GM21390 (cell line): ENCODE results near the gene DNM3.

Experiments
- ATAC-seq: cut with Tn5 transposase; IDR thresholded peaks from one replicate; pipeline ENCODE4 v1.9.1; 2021; ENCODE audit not compliant: unreplicated experiment

Gene DNM3

DNA sequence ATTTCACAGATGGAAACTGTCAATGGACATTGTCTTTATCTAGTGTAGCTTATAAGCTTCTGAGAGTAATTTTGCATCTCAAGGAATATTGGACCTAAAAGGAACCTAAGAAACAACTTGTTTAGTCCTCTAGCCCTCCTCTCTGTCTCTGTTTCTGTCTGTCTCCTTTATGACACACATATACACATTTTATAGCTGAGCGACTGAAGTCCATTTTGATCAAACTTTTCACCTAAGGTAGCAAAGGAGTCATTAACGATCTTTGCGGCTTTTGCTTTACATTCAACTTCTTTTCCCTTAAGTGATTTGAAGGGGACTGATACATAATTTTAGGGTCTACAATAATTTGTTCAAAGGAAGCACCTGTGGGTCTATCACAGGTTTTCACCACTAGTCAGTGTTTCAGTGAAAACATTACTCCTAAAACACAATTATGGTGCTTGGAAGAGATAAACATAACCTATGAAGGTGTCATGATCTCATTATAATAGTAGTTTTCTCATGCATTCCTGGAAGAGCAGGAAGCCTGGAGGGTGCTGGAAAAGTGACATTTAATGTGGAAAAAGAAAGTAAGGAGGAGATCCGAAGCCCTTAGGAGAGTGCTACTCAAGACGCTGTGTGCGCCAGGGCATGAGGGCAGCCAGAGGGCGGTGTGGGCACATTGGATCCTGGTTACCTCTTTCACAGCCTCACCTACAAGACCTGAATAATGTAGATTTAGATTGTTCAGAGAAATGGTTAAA, 248.6 kb downstream of the DNM3 start:
- no peak for ATAC-seq

DNA sequence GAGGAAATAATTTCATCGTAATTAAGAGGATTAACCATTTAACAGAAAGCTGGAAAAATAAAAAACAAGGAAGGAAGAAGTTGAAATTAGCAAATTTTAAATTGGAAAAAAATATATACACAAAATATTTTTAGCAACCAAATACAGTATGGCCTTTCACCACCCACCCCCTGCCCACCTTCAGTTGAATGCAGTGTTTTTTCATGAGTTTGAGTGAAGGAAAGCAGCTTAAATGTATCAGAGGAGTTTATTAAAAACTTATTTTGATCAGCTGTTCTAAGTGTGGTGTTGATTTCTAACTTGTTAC, 249.2 kb downstream of the DNM3 start:
- no peak for ATAC-seq

DNA sequence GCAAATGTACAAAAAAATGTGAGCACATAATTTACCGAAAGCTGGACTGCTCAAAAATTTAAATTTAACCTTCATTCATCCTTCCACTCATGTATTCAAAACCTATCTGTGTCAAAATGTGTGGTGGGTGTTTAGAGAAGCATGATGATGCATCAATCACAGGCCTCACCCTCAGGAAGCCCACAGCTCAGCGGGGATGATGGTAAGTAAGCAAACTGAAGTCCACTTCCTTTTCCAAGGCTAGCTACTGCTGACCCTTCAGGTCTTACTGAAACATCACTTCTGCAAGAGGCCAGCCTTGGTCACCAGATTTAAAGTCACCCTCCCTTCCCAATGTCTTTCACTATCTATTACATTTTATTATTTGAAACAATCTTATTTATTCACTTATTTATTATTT, 254.5 kb downstream of the DNM3 start:
- no peak for ATAC-seq

DNA sequence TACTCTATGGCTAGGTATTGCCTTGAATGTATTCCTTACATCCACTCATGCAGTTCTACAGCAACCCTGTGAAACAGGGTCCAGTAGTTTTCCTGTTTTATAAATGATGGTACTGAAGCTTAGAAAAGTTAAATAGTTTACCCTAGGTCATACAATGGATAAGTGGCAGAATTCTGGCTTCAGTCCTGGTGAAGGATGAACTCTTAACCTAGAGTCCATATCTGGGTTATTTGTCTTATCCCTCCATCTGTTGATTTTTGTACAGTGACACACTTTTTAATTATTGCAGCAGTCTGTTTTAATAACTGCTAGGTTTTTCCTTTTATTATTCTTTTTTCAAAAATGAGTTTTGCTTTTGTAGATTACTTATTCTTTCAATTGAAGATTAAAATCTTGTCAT, 263.9 kb downstream of the DNM3 start:
- no peak for ATAC-seq

DNA sequence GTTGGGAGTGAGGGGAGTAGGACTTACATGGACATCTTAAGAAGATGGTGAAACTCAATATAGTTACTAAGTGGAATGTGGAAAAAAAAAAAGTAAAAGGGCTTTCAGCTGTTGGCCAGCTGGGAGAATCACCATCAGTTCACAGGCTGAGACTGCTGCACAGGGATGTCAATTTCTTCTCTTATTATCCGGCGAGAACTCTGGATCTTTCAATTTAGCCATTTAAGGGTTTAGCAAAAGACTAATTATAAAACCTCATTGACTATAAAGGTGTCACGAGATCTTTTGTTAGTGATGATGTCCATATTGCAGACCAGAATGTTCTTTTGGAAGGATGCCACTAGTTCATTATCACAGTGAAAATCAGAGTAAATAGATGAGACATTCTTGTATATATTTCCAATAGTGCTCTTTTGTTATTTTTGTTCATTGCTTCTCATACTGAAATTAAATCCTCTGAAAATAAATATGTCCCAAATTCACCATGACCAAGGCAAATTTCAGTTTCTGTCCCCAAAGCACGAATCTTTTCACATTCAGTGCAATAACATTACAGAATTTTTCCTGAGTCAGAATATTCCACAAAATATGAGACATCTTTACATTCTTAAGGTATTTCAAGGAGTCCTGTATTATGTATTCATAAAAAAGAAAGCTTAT, 266.1 kb downstream of the DNM3 start:
- ATAC-seq: no peak

DNA sequence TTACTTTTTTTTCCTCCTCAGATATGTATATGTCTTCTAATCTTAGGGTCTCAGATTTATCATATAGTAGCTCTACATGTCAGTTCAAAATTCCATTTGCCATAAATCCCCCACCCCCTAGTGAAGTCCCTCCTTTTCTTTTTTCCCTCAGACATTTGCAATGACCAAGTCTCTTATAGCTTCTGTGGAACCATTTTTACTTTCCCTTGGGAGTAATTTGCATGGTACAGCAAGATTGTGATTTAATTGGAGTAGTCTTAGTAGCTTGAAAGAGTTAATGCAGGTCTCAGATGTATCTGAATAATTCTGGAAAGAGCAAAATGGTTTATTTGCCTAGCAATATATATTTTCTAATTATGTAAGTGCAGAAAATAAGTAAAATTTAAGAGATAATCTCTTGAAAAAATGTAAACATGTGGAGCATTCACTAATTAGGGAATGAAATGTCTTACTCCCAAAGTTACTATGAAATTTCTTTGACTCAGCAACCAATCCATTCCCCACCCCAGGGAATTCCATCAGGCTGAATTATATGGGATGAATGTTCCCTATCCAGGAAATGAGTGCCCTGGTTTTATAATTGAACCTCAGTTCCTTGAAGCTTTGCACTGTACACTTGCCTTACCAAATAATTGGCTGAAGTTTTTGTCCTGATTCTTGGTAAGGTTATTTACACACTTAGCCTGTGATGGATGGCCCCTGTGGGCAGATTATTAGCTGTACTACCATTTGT, 267.0 kb downstream of the DNM3 start:
- ATAC-seq: no peak

DNA sequence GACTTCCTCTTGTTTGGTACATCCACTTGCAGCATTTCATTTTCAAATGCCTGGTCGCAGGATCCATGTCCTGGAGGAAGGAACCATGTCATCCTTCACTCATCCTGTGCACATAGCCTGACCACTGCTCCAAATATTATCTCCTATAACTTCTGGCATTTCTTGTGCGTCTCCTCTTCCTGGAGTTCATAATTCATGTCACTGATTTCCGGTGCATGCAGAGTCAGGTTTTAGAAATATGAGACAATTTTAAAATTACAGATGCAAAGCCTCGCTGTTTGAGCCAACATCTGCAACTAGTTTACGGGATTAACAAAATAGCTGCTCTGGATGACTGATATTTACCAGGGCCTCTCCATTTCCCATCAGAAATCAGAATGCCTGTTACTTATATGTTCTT, 268.1 kb downstream of the DNM3 start:
- ATAC-seq: no peak

DNA sequence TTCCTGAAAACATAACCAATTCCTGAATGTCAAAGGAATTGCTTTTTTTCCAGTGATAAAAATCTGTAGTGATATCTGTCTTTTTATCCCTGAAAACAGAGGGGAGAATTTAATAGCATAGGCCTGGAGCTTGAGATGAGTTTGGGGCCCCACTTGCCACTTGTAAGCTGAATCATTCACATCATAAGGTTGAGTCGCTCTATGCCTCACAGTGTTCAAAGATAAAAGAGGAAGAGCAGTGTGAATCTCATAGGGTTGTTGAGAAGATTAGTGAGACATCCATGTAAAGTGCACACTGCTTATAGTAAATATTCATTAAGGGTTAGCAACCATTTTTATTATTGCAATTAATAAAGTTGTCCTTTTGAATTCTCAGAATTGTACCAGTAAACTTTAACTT, 271.3 kb downstream of the DNM3 start:
- no peak for ATAC-seq

DNA sequence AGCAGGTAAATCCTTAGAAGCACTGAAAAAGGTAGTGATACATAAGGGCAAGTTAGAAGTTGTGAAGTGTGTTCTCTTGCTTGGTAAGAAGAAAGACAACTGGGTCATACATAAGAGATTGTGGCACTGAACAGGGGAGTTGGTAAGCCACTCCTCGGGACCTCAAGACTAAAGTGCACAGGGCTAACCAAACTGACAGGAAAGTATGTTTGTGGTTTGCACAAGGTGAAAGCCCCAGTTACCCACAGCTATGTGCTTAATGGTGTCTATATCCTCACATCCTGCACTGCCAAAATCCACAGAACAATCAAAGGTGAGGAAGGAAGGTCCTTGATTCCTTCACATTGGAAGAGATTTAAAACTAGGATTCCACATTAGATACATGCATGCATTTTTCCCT, 276.5 kb downstream of the DNM3 start:
- no peak for ATAC-seq

DNA sequence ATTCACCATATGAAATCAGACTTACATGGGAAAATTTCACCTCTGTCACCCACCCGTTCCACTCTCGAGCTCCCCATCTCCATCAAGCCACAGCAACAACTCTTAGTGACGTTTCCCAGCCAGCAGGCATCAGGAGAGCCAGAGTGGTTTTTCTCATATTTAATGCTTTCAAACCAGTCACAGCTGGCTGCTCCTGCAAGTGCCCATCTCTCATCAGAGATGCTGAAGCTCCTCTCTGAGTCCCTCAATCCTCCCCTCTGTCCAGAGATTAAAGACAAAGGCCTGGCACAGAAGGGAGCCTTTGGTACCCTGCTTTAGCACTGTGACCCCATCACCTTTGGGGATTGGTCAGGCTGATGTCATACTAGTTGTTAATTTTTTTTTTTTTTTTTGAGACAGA, 277.3 kb downstream of the DNM3 start:
- no peak for ATAC-seq

DNA sequence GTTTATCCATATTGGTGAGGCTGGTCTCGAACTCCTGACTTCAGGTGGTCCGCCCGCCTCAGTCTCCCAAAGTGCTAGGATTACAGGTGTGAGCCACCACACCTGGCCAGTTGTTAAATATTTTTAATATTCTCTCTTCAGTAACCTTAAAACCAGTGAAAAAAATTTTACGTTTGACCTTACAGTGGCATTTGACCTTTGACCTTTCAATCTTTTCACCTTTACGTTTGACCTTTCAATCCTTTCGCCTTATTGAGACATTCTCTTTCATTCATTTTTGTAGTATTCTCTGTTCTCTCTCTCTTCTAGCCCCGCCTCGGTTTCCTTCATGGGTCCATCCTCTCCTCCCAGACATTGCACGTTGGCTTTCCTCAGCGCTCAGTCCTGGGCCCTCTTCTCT, 277.9 kb downstream of the DNM3 start:
- ATAC-seq: no peak

DNA sequence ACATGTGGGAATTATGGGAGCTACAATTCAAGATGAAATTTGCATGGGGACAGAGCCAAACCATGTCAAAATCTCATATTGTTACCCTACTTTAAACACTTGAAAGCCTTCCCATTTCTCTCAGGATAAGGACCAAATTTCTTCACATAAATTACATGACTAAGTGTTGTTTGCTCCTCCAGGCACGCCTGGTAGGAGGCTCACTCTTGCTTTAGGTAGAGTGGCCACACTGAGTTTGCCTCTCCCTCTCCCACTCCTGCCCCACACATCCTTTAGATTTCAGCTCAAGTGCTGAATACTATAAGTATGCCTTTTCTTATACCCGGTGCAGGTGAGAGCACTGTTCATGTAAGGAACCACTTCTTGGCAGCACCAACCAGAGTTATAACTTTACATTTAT, 279.1 kb downstream of the DNM3 start:
- ATAC-seq: no peak

DNA sequence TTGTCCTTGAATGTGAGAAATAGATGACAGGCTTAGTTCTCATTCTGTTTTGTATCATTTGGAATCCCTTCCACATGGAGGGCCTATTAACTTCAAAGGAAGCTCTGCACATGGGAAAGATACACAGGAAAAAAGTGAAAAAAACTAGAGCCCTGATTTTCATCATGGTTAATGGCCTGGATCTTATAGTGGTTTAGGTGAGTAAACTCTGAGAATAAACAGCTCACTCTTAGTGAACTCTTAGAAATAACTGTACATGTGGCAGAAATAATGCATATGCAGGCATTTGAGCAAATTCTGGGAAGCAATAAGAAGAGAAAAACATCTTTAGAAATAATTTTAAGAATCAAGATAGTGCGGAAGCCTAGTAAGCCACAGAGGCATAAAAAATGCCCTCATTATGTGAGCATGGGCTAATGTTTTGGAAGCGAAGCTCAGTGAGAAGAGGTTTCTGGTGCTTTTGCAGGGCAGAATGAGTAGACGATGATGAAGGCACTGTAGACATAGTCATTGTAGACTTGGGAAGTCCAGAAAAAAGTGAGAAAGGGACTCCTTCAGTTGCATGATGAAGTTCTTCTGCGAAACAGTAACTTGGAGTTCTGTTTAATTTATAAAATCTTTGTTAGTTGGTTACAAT, 279.9 kb downstream of the DNM3 start:
- ATAC-seq: no peak

DNA sequence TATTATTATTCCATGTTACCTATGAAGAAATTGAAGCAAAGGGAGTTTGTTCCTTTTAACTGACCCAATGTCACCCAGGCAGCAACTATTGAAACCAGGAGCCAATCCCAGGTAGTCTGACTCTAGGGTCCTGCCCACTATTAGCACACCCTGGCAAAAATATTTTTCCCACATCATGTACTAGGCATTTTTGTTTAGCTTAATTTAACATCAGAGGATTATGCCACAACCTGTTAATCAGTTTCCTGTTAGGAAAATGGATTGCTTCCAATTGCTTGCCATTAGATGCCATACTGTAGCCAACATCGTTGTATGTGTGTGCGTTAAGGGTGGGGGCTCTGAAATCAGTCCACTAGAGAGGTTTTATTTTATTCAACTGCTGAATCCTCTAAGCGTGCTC, 281.1 kb downstream of the DNM3 start:
- ATAC-seq: no peak

DNA sequence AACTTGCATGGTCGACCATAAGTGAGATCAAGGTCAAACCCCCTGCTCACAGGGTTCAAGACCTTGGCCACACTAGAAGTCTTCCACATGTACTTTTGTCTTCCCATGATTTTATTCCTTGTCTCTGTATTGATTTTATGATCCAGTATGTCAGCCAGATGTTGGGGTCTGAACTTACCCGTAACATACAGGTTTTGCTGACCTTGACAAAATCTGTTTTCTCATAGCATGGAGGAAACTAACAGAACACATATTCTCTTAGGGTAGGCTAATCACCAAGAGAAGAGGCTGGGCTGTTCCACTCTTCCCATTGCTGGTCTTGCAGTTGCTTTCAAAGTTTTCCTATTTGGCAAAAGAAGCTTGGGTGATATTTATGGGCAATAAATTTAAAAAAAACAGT, 284.0 kb downstream of the DNM3 start:
- no peak for ATAC-seq

DNA sequence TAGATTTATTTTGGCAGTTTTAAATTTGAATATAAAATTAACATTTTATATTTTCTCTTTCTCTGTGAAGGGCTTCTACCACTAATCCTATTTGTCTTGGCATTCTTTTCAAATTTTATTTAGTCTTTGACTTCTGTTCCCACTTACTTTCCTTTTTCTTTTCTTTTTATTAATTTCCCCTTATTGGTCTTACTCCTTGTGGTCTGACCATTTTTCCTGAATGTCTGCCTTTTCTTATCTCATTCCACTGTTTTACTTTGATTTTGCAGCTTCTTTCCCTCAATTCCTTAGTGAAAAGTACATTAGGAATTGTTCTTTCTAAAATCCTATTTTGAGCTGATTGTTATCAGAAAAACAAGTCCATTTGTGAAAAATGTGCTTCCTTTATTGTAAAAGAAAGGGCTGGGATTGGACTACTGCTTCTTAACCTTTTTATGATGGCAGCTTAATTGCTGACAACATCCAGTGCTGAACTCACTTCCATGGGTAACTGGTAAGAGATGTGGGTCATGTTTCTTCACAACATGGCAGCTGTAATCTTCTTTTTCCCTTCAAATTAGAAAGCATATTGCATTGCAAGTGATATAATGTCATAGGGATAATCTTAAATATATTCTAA, 284.6 kb downstream of the DNM3 start:
- ATAC-seq: no peak

DNA sequence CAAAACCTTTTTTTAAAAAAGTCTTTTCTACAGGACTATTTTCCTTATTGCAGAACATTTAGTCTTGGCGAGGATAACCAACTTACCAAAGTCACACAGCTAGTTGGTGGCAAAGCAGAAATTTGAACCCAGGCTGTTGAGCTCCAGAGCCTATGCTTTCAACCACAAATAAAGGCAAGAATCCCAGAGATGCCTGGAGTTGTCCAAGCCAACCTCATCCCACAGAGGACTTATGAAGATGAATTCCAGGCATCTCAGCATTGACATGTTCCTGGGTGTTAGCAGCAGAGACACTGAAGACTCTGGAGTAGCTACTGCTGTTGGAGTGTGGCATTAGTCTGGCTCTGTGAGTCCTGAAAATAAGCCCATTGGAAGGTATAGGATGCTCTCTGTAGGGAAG, 291.5 kb downstream of the DNM3 start:
- ATAC-seq: no peak

DNA sequence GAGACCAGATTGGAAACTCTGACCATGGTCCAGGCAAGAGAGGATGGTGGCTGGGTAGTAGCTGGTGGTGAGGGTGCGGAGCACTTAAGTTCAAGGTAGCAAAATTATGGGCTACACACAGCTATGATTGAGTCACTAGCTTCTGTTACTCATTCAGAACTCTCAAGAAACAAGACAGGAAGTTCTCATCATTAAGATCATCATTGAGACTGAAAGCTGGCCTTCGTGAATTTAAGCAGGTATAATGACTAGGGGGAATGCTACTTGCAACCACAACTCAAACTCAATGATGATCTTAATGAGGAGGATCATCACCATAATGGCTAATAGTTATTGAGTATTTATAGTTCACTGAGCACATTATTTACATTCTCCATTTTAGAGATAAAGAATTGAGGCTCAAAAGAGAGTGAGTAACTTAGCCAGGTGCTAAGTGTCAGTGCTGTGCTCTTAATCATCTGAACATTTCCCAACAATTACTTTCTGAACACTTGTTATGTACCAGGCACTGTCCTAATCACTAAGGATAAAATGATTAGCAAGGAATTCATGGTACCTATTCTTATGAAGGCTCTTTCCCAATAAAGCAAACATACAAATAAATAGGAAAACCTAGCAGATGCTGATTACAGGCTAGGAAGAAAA, 292.9 kb downstream of the DNM3 start:
- no peak for ATAC-seq

DNA sequence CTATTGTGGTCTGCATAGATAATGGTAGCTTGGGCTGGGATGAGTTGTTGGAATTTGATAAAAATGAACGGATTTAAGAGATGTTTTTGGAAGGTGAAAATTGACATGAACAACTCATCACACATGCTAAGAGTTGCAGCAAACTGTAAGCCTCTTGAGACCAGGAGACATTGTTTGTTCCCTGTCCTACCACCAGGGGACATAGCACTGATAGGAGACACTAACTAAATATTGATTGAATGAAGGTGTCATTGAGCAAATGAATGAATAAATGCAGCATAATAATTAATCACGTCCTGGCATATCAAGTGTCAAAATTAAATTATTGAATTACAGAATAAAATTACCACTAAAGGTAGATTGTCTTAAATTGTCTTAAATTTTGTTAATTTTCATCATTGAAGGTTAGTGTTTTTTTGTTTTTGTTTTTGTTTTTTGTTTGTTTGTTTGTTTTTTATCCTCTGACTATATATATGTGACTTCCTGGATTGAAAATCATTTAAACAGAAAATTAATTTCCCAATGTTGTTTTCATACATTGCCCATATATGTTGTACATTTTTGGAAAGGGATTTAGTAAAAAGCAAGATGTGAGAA, 293.9 kb downstream of the DNM3 start:
- no peak for ATAC-seq

DNA sequence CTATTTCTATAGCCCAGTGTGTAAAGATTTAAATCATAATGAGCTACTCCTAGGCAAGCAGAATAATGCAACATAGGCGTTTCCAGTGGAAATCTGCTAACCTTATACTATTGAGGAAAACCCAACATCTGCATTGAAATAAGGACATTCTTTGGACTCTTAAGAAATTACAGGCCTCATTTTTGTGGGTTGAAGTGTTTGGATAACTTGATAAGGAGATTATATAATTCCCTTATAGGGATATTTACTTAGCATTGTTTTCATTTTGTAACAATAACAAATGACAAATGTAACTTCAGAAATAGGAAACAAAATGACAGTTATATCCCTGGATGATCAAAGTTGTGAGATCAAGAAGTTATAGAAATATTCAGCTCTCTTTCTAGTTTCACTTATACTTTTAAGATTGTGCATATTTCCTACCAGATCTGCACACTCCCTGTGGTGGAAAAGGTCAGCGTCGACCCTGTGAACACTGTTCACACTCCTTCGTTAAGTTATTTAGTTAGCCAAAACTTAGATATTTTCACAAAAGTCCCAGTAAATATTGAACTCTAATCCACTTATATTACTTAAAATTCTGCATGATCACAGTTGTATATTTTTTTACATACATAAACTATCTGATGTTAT, 294.8 kb downstream of the DNM3 start:
- ATAC-seq: no peak
